Coronary artery (tissue), 2 donors: ENCODE results near the gene BCAR1.
"Not testable (repeated sequence)": the region's sequence is repeated elsewhere in the genome, so short reads cannot be mapped to it uniquely, and the experiment has no call there.

Experiments
- DNase-seq: peaks from one replicate; pipeline ENCODE4 v3.0.0-alpha.2; 2017; ENCODE audit warnings: low spot score
- H3K27ac ChIP-seq, 2 donors: fragments of 200-600 bp; sonication (generic); one replicate each; pipeline ENCODE4 v1.5.1; 2016 to 2019
- H3K4me3 ChIP-seq: fragments of 200-600 bp; sonication (generic); 2 replicates; pipeline ENCODE4 v1.5.1; 2016; ENCODE audit warnings: mild to moderate bottlenecking, moderate library complexity
- TF ChIP-seq, protein P1 (sequence below): fragments of 200-600 bp; sonication (generic); IDR thresholded peaks from one replicate; pipeline ENCODE4 v1.5.1; 2019; ENCODE audit warnings: antibody characterized with exemption

The BCAR1 gene

DNA sequence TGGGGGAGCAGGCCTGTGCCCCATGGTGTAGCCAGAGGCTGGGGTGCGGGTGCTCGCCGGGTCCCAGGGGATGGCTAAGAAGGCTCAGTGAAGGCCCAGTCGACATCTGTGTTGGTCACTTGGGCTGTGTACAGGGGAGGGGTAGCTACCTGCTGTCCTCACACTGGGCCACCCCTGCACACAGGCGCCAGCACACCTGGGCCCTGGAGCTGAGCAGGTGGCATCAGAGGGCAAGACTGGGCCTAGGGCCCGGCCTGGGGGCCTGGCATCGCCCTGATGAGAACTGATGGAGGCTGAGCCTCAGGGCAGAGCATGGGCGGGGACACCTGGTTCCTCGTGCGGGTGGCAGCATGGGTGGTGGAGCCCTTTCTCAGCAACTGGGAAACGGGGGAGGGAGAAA, 43.6 kb downstream of the BCAR1 start:
- no peak for DNase-seq
- TF ChIP-seq, protein P1, sequence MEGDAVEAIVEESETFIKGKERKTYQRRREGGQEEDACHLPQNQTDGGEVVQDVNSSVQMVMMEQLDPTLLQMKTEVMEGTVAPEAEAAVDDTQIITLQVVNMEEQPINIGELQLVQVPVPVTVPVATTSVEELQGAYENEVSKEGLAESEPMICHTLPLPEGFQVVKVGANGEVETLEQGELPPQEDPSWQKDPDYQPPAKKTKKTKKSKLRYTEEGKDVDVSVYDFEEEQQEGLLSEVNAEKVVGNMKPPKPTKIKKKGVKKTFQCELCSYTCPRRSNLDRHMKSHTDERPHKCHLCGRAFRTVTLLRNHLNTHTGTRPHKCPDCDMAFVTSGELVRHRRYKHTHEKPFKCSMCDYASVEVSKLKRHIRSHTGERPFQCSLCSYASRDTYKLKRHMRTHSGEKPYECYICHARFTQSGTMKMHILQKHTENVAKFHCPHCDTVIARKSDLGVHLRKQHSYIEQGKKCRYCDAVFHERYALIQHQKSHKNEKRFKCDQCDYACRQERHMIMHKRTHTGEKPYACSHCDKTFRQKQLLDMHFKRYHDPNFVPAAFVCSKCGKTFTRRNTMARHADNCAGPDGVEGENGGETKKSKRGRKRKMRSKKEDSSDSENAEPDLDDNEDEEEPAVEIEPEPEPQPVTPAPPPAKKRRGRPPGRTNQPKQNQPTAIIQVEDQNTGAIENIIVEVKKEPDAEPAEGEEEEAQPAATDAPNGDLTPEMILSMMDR: no peak
- no peak overlapping the region for H3K27ac ChIP-seq
- H3K4me3 ChIP-seq: no peak overlapping the region

DNA sequence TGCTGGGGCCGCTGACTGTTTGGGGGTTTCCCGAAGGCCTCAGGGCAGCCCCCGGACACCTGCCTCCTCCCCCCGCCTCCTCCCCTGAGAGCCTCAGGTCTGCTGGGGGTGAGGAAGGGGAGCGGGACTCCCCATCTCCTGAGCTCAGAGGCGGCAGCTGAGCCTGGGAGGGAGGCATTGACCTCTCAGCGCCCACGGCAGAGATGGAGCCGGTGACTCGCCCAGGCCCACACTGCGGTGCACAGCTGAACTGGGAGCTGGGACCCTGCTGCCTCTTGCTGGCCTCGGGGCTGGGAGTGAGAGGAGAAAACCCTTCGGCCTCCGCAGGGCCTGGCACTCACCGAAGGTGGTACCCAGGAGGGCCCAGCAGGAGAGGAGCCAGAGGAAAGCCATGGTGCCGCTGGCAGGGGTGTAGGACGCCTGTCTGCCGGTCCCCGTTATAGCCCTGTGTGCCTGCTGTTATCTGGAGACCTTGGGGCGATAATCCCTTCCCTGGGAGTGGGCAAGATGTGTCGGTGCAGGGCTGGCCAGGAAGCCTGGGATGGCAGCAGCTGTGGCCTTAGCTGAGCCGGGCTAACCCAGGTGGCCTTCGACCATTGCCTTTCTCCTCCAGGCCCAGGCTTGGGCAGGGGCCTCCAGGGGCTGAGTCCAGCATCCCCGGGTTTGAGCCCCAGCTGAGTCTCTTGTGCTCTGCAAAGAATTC, 44.5 kb downstream of the BCAR1 start, which contains the start of gene CTRB2:
Gene CTRB2, minus strand, starts transcription at position 413 of the 703 bp plus-strand sequence. Its CDS starts 20 bp downstream, at position 393.
- no peak within 1 kb of the TSS for H3K27ac ChIP-seq
- TF ChIP-seq, protein P1: no peak

DNA sequence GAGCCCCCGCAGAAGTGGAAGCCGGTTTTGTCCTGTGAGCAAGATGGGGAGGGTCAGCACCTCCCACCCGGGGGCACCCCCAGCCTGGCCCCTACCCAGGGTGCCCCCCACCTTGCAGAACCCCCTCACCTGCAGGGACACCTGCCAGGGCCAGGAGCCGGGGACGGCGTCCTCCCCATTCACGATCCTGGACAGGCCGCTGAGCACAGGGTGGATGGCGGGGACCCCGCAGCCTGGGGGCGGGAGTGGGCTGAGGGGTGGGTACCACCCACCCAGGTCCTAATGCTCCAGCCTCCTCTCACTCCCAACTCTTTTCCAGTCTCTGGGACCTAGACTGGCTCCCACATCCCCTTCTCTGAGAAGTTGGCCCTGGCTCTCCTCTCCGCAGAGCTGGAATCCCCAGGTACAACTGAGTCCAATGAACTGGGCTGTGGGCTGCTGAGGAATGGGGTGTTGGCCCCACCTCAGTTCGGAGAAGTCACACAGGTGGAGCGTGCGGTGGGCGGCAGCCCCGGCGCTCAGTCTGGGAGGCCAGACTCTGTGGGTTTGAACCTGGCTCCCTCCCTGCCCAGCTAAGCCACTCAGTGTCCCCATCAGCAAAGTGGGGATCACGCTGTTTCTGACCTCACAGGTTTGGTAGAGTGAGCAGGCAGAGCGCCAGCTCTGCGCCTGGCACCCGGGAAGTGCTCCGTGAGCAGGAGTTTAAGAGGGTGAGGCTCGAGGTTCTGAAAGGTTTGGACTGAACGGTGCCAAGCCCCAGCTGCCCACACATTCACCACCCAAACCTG, 45.3 kb downstream of the BCAR1 start:
- not testable (repeated sequence) for H3K27ac ChIP-seq, DNase-seq, H3K4me3 ChIP-seq

More for the DNA sequence above, 44.5 kb downstream of the BCAR1 start, which contains the start of gene CTRB2:
- H3K4me3 ChIP-seq: no peak within 1 kb of the TSS
- DNase-seq: no peak

DNA sequence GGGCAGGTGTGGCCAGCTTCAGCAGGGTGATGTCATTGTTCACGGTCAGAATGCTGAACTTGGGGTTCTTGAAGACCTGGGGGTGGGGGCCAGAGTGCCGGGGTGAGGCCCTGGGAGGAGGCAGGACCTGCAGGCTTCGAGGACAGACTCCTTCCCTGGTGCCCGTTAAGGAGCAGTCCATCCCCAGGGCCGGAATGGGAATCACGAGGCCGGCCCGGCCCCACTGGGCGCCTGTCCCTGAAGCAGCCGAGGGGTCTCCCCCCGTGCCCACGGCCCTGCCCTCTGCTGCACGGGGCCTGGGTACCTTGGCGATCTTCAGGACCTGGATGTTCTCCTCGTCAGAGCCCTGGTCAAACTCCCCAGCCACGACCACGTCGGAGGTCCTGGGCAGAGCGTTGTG, 46.0 kb downstream of the BCAR1 start:
- not testable (repeated sequence) for H3K4me3 ChIP-seq, H3K27ac ChIP-seq, DNase-seq

DNA sequence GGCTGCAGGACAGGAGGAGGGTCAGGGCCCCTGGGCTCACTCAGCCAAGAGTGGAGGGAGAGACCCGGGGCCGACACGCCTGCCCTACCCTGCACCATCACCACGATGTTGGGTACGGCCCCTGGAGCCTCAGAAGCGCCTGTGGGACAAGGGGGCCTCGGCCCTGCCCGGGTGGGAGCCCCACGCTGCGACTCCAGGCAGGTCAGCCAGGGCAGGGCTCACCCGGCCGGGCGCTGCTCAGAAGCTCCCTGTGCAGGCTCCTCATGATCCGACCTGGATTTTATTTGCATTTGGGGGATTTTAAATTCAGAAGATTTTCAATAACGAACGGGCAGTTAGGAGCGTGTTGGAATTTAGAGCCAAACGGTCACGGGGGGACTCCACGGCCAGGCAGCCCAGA, 46.5 kb downstream of the BCAR1 start:
- DNase-seq, H3K27ac ChIP-seq, H3K4me3 ChIP-seq: not testable (repeated sequence)

DNA sequence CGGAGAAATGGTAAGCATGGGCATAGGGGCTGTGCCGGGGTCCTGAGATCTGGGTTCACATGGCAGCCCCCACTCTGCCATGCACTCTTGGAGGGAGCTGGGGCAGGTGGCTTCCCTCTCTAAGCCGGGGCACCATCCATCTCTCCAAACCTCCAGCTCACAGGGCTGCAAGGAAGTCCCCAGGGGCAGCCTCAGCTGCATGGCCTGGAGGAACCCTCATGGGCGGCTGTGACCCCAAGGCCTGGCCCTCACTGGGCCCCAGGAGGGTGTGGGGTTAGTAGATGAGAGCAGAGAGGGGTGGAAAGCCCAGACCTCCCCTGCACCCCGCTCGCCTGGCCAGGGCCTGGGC, 47.0 kb downstream of the BCAR1 start:
- no peak overlapping the region for H3K4me3 ChIP-seq
- TF ChIP-seq, protein P1: no peak
- no peak for DNase-seq
- H3K27ac ChIP-seq: no peak overlapping the region

DNA sequence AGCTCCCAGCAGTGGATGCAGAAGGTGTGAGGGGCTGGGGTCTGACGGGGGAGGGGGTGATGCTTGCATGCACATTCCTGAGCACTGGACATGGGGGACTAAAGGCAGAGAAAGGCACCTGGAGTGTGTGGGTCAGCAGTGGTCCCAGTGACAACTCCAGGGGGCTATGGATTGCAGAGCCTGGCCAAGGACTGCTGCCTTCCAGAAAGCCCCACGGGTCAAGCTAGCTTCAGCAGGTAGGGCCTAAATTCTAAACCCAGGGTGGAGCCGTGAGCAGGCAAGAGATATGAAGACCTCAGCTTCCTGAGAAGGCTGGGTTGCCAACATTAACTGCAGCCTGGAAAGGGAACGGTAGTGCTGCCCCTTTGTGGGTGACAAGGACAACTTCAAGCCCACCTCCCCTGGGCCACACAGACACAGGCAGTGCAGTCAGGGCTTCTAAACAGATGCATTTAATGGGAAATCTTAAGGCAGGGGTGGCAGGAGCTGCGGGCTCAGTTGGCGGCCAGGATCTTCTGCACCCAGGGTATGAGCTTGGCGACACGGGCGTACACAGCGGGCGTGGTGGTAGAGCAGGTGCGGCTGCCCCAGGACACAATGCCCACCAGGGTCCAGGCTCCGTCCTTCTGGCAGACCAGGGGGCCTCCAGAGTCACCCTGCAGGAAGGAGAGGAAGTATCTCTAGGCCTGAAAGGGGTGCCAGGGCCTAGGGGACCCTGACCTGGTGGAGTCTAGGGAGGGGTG, 47.6 kb downstream of the BCAR1 start:
- DNase-seq: peak; percentile 71
- Histone ChIP-seq H3K27ac (no peak overlapping the region), H3K4me3 (no peak overlapping the region)
- TF ChIP-seq, protein P1: no peak

DNA sequence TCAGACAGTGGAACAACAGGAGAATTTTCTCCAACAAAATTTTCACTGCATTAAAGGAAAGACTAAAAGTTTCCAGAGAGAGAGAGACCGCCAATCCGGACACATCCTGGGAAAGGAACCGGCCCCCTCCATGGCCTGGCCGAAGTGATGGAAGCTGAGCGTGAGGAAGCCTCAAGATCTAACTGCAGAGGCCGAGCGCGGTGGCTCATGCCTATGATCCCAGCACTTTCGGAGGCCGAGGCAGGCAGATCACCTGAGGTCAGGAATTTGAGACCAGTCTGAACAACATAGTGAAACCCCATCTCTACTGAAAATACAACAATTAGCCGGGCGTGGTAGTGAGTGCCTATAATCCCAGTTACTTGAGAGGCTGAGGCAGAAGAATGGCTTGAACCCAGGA, 48.3 kb downstream of the BCAR1 start:
- Histone ChIP-seq H3K4me3 (no peak overlapping the region), H3K27ac (no peak overlapping the region)
- TF ChIP-seq, protein P1: no peak
- peak; percentile 67 for DNase-seq
